Measurements from ENCODE around the gene LMO7. TPM values are rescaled to one million over a fixed set of nuclear protein-coding genes. Genes with fewer than 3 reads are reported as not detected.
A peak's percentile ranks its signal among the peaks of the same experiment; 100 is the strongest.

Gene LMO7
- total RNA-seq, 2 donors from 2014 or later = 27.4 to 28.8 TPM

GRCh38 chr13:75811841-75812240 is 175.7 kb downstream of the LMO7 start:
- intact Hi-C loops (cut with DNase I) = no loop called here
- no peak for DNase-seq (ENCODE audit: low spot score)

- no peak for DNase-seq (ENCODE audit: low spot score)
- intact Hi-C loops (cut with DNase I) = no loop called here
Observed at GRCh38 chr13:75812751-75813181, 176.6 kb downstream of the LMO7 start.

GRCh38 chr13:75813323-75813722 is 177.2 kb downstream of the LMO7 start:
- DNase-seq (ENCODE audit: low spot score) = peak; percentile 77
- intact Hi-C loops (cut with DNase I) = no loop called here

GRCh38 chr13:75818179-75818967 is 182.2 kb downstream of the LMO7 start:
- intact Hi-C loops (cut with DNase I) = no loop called here
- DNase-seq (ENCODE audit: low spot score) = no peak

GRCh38 chr13:75818968-75819225 is 182.8 kb downstream of the LMO7 start:
- intact Hi-C loops (cut with DNase I) = no loop called here
- DNase-seq (ENCODE audit: low spot score) = no peak

GRCh38 chr13:75825161-75825560 is 189.0 kb downstream of the LMO7 start:
- no peak for DNase-seq (ENCODE audit: low spot score)
- intact Hi-C loops (cut with DNase I) = no loop called here

DNA sequence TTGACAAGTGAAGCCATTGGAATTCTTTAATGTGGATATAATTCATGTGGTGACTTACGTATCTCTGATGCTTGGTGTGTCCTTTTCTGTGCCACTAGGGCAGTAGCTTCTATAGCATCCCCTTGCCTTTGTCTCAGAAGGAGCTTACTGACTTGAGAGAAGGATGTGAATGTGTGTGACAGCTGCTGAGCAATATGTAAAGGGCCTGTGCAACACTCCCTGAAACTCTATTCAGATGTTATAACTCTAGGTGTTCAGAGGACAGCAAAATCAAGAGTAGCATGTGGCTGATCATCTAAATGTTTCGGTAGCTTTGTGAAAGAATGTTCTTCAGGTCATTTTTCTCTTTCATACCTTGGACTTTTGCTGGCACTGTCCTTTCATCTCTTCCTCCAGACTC is 189.5 kb downstream of the LMO7 start:
- intact Hi-C loops (cut with DNase I) = no loop called here
- DNase-seq (ENCODE audit: low spot score) = no peak

GRCh38 chr13:75826391-75826790 is 190.3 kb downstream of the LMO7 start:
- no peak for DNase-seq (ENCODE audit: low spot score)
- intact Hi-C loops (cut with DNase I) = no loop called here

DNA sequence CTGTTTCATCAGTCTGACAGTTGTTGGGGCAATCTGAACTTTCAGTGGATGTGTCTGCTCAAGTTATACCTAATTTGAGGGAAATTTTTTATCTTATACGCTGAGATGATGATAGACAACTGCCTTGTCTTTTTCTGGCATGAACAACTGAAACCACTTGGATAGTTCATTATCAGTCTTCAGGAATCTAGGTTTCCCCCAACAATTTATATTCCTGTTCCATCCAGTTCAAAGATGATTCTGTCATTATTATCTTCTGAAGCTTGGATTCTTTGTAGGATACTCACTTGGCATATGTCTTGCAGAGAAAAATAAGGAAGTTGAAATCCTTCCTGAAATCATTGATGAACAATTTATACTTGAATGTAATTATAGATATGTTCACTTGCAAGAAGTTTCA is 193.7 kb downstream of the LMO7 start:
- no peak for DNase-seq (ENCODE audit: low spot score)
- intact Hi-C loops (cut with DNase I) = no loop called here

DNA sequence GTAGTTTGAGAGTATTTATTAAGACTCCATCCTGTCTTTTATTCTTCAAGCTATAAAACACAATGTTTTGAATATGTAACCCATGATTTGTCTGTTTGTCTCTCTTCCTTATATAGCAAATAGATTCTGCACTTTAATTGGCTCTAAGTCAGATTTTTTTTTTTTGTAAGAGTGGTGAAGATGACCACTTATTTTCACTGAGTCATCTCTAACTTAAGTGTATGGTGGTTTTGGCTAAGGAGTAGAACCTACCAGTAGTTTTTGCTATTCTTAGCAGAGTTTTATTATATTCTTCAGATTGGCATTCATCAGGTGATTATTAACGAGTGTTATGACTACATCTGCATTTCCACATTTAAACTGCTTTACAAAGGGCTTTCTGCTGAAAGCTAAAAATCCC is 194.7 kb downstream of the LMO7 start:
- intact Hi-C loops (cut with DNase I) = no loop called here

GRCh38 chr13:75831389-75831788 is 195.3 kb downstream of the LMO7 start:
- DNase-seq (ENCODE audit: low spot score) = no peak
- intact Hi-C loops (cut with DNase I) = no loop called here

More for the DNA sequence above, 194.7 kb downstream of the LMO7 start:
- no peak for DNase-seq (ENCODE audit: low spot score)

DNA sequence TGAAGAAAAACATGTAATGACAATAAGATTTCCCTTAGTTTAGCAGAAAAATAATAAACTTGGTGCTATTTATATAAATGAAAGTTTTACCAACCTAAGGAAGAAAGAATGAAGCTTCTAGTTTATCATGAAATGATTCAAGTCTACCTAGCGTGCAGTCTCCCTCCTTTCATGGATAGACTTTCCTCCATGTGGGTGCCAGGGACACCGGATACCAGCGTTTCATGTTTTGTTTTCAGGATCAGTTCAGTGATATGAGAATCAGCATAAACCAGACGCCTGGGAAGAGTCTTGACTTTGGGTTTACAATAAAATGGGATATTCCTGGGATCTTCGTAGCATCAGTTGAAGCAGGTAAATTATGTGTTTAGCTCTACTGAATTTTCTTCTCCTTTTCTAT is 196.7 kb downstream of the LMO7 start:
- DNase-seq (ENCODE audit: low spot score) = no peak
- intact Hi-C loops (cut with DNase I) = no loop called here

GRCh38 chr13:75836441-75836840 is 200.3 kb downstream of the LMO7 start:
- intact Hi-C loops (cut with DNase I) = no loop called here
- DNase-seq (ENCODE audit: low spot score) = no peak

GRCh38 chr13:75838366-75839005 is 202.4 kb downstream of the LMO7 start:
- DNase-seq (ENCODE audit: low spot score) = no peak
- intact Hi-C loops (cut with DNase I) = no loop called here

- intact Hi-C loops (cut with DNase I) = no loop called here
- DNase-seq (ENCODE audit: low spot score) = no peak
Observed at GRCh38 chr13:75839406-75839805, 203.3 kb downstream of the LMO7 start.

DNA sequence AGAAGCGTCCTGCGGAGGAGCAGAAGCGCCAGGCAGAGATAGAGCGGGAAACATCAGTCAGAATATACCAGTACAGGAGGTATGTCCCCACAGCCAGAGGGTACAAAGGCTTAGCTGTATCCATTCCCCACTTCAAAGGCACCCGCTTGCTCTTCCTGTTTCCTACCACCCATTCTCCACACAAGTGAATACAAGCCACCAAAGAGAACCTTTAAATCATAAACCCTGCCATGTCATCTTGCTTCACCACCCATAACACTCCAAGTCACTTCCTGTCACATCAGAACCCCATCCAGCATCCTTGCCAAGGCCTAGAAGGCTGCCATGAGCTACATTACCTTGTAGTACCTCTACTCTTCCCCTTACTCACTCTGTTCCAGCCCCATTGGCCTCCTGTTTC is 205.8 kb downstream of the LMO7 start:
- intact Hi-C loops (cut with DNase I) = no loop called here
- DNase-seq (ENCODE audit: low spot score) = no peak

DNA sequence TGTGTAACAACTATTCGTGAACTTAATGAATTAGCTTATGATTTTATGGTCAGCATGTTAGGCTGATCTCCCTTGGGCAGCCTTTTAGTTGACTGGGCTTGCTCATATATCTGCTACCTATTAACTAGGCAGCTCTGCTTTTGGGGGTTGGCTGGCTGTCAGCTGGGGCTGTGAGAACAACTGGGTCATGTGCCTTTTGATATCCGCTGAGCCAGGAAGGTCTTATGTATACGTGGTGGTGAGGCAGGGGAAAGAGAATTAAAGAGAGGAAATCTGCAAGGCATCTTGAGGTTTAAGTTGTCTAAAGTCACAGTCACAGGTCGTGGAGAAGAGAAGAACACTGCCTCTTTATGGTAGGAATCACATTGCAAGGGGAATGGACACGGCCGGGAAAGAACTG is 206.9 kb downstream of the LMO7 start:
- DNase-seq (ENCODE audit: low spot score) = no peak
- intact Hi-C loops (cut with DNase I) = no loop called here

DNA sequence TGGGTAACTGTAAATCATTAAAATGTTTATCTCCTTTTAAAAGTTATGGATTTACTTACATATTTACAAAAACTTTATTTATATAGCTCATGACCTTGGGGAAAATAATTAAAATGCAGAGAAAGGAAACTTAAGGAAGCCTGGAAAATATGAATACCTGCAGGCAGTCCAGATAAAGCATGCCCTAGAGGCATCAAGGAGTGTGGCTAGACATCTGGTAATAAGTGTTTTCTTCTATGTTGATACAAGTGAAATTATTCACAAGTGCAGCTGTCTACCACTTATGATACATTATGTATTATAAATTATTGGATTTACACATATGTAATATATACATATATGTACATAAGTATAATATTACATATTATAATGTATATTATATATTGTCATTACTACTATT is 207.9 kb downstream of the LMO7 start:
- intact Hi-C loops (cut with DNase I) = no loop called here
- no peak for DNase-seq (ENCODE audit: low spot score)

DNA sequence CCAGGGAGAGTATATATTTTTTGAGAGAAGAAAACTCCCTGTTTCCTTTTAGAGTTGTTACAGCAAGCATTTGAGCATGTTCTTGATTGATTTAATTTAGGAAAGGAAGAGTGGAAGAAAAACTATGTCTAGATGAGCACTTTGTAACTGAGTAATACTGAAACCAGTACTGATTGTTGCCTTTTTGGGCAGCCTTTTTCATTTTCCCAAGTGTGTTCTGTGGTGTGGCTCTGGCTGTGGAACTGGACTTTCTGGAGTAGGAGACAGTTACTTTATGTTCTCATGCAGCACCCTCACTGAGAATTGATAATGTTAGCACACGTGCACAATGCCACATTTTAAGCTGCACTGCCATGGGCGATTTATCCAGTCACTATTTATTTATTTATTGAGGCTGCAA is 211.5 kb downstream of the LMO7 start:
- no peak for DNase-seq (ENCODE audit: low spot score)
- intact Hi-C loops (cut with DNase I) = no loop called here

DNA sequence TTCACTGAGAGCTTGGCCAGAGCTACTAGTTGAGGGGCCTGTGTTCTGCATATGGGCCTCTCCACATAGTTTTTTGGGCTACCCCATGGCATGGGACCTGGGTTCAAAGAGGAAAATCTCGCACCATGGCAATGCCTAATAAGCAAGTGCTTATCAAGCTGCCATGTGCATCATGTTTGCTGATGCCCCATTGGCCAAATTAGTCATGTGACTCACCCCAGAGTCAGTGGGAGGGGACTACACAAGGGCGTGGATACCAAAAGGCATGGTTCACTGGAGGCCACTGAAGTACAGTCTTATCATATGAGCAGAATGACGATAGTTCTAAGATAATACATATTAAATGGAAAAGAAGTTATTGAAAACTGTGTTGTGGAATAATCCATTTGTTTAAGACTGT is 214.8 kb downstream of the LMO7 start:
- intact Hi-C loops (cut with DNase I) = no loop called here
- DNase-seq (ENCODE audit: low spot score) = no peak

- no peak for DNase-seq (ENCODE audit: low spot score)
Observed at GRCh38 chr13:75855216-75855615, 219.1 kb downstream of the LMO7 start.

More at GRCh38 chr13:75855216-75855615, 219.1 kb downstream of the LMO7 start:
- intact Hi-C loops (cut with DNase I) = no loop called here
